ENCODE data around the gene PPP2R5A. TPM values are rescaled to one million over a fixed set of nuclear protein-coding genes. Genes with fewer than 3 reads are reported as not detected.
A peak's percentile ranks its signal among the peaks of the same experiment; 100 is the strongest.

Gene PPP2R5A
- total RNA-seq, 1 donor from 2014 or later: 24.2 TPM

DNA sequence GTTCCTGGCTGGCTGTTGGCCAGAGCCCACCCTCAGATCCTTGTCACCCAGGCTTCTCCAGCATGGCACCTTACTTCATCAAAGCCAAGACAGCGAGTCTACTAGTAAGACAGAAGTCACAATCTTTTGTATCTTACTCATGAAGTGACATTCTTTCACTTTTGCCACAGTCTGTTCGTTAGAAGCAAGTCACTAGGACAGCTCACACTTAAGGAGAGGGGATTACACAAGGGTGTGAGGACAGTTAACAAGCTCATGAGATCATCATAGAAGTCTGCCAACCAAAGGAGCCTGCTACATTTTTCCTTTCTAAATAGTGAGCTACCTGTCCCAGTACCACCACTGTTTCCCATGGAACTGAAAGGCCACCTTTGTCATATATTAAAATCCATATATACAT, 68.0 kb downstream of the PPP2R5A start:
- FAIRE-seq (peak; percentile 68), DNase-seq (ENCODE audit: low read depth) (no peak)
- H3K27me3 ChIP-seq (ENCODE audit: control insufficient read depth, insufficient read depth, low read length): no peaks in the 10 kb centered on the region
- peaks cover 4% of the 10 kb centered on the region for H3K36me3 ChIP-seq (ENCODE audit: control insufficient read depth, insufficient read depth, low read length)
- no peak overlapping the region for H3K4me3 ChIP-seq (ENCODE audit: low read depth, low read length)
- TF ChIP-seq, protein P1, sequence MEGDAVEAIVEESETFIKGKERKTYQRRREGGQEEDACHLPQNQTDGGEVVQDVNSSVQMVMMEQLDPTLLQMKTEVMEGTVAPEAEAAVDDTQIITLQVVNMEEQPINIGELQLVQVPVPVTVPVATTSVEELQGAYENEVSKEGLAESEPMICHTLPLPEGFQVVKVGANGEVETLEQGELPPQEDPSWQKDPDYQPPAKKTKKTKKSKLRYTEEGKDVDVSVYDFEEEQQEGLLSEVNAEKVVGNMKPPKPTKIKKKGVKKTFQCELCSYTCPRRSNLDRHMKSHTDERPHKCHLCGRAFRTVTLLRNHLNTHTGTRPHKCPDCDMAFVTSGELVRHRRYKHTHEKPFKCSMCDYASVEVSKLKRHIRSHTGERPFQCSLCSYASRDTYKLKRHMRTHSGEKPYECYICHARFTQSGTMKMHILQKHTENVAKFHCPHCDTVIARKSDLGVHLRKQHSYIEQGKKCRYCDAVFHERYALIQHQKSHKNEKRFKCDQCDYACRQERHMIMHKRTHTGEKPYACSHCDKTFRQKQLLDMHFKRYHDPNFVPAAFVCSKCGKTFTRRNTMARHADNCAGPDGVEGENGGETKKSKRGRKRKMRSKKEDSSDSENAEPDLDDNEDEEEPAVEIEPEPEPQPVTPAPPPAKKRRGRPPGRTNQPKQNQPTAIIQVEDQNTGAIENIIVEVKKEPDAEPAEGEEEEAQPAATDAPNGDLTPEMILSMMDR (IDR thresholded peaks at IDR 0.05; ENCODE audit: insufficient read depth, low read length, severe bottlenecking): no peak

DNA sequence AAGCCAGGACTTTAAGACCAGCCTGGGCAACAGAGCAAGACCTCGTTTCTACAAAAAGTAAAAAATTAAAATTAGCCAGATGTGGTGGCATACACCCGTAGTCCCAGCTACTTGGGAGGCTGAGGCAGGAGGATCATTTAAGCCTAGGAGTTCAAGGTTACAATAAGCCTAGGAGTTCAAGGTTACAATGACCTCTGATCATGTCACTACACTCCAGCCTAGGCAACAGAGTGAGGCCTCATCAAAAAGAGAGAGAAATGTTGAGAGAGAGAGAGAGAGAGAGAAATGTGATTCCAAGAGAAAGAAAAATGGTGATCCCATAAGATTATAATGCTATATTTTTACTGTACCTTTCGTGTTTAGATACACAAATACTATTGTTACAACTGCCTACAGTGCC, 69.3 kb downstream of the PPP2R5A start:
- Histone ChIP-seq H3K27me3 (ENCODE audit: control insufficient read depth, insufficient read depth, low read length) (no peaks in the 10 kb centered on the region), H3K36me3 (ENCODE audit: control insufficient read depth, insufficient read depth, low read length) (peaks cover 3% of the 10 kb centered on the region), H3K4me3 (ENCODE audit: low read depth, low read length) (no peak overlapping the region)
- TF ChIP-seq, protein P1 (IDR thresholded peaks at IDR 0.05; ENCODE audit: insufficient read depth, low read length, severe bottlenecking): no peak
- FAIRE-seq (no peak), DNase-seq (ENCODE audit: low read depth) (no peak)

DNA sequence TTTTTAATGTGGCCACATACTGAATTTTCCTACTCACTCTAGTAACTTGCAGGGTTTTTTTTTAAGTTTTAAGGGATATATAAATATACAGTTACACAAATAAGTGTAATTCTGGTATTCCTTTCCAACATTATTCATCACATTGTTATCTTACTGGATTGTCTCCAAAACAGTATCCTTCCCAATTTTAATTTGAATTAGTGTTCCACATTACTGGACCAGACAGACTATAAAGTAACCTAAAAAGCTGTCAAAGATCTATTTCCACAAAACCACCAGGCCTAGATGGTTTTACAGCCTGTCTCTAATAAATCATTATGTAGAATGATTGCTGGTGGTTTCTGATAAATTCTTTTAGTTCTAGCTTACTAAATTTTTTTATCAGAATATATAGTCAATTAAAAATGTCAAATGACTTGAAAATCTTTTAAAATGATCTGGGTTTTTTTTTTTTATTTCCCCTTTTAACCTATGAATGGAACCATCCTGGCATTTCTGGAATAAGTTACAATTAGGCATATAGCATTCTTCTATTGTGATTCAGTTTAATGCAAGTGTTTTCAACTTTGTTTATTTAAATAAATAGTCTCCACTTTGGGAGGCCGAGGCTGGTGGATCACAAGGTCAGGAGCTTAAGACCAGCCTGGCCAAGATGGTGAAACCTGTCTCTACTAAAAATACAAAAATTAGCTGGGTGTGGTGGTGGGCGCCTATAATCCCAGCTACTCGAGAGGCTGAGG, 70.2 kb downstream of the PPP2R5A start:
- FAIRE-seq: no peak
- no peak overlapping the region for H3K4me3 ChIP-seq (ENCODE audit: low read depth, low read length)
- TF ChIP-seq, protein P1 (IDR thresholded peaks at IDR 0.05; ENCODE audit: insufficient read depth, low read length, severe bottlenecking): no peak
- H3K36me3 ChIP-seq (ENCODE audit: control insufficient read depth, insufficient read depth, low read length): peaks cover 3% of the 10 kb centered on the region
- H3K27me3 ChIP-seq (ENCODE audit: control insufficient read depth, insufficient read depth, low read length): no peaks in the 10 kb centered on the region
- DNase-seq (ENCODE audit: low read depth): no peak

DNA sequence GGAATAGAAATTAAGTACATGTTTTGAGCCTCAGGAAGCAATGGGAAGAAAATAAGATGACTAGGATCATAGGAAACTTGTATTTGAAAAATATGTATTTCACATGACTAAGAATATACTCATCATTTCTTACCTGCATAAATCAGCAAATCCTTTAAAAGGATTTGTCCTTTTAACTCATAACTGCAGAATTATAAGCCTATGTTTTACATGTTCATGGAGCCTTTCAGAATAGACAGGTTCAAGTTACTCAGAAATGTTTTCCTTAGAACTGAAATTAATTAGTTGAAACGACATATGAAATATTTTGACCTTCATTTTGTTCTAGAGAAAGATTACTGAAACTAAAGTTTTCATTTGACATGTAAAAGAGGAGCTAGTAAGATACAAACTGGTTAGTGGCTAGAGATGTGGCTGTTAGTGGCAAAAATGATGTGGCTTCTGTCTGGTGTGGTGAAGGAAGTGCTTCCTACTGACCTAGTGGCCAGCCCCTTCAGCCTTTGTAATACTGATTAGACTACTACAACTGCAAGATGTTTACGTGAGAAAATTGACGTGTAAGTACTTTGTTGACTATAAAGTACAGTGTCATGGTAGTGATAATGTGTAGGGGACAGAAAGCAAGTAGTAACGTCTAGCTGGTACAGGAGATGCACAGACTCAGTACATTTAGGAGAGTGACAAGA, 74.7 kb downstream of the PPP2R5A start:
- Histone ChIP-seq H3K36me3 (ENCODE audit: control insufficient read depth, insufficient read depth, low read length) (peaks cover 5% of the 10 kb centered on the region), H3K27me3 (ENCODE audit: control insufficient read depth, insufficient read depth, low read length) (no peaks in the 10 kb centered on the region), H3K4me3 (ENCODE audit: low read depth, low read length) (no peak overlapping the region)
- TF ChIP-seq, protein P1 (IDR thresholded peaks at IDR 0.05; ENCODE audit: insufficient read depth, low read length, severe bottlenecking): no peak
- no peak for FAIRE-seq
- DNase-seq (ENCODE audit: low read depth): peak; percentile 31

DNA sequence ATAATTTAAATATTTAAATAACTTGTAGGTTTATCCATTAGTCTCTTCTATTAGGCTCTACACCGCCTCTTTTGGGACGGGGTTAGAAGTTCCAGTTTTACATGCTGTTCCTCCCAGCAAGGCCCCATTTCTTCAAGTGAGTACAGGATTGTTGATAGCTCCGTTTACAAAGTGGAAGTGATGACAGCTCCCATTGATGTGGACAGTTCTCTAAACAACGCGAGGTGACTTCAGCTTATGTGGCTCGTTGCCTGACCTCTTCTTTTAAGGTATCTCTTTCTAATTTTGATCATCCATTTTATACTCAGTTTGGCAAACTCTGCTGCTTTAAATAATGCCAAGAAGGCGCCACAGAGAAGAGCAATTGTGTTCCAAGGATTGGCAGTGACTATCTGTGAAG, 79.8 kb downstream of the PPP2R5A start:
- FAIRE-seq: no peak
- Histone ChIP-seq H3K36me3 (ENCODE audit: control insufficient read depth, insufficient read depth, low read length) (peaks cover 1% of the 10 kb centered on the region), H3K4me3 (ENCODE audit: low read depth, low read length) (no peak overlapping the region), H3K27me3 (ENCODE audit: control insufficient read depth, insufficient read depth, low read length) (no peaks in the 10 kb centered on the region)
- no peak for DNase-seq (ENCODE audit: low read depth)
- TF ChIP-seq, protein P1 (IDR thresholded peaks at IDR 0.05; ENCODE audit: insufficient read depth, low read length, severe bottlenecking): no peak
